ENCODE data around the gene CCDC88C. TPM values are rescaled to one million over a fixed set of nuclear protein-coding genes. Genes with fewer than 3 reads are reported as not detected.

The CCDC88C gene
- total RNA-seq, 2 experiments from 2014 or later = 269 to 287 TPM

DNA sequence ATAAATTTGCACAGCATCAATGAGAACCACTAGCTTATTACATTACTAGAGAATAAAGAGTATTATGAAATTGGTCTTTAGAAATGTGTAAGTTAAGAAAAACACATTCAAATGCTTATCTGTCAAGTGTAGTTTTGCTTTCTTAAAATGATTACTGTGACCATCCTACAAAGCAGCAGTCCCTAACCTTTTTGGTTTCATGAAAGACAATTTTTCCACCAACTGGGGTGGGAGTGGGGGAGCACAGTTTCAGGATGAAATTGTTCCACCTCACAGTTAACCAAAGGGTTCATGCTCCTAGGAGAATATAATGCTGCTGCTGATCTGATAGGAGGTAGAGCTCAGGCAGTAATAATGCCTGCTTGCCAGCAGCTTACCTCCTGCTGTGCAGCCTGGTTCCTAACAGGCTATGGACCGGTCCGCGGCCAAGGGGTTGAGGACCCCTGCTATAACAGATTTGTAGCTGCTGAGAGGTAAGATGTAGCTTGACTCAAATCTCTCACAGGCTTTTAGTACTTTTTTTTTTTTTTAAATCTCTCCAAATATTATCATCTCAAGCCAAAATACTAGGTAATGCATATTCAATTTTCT lies 47.1 kb upstream of the CCDC88C start:
- TF ChIP-seq, protein P1, sequence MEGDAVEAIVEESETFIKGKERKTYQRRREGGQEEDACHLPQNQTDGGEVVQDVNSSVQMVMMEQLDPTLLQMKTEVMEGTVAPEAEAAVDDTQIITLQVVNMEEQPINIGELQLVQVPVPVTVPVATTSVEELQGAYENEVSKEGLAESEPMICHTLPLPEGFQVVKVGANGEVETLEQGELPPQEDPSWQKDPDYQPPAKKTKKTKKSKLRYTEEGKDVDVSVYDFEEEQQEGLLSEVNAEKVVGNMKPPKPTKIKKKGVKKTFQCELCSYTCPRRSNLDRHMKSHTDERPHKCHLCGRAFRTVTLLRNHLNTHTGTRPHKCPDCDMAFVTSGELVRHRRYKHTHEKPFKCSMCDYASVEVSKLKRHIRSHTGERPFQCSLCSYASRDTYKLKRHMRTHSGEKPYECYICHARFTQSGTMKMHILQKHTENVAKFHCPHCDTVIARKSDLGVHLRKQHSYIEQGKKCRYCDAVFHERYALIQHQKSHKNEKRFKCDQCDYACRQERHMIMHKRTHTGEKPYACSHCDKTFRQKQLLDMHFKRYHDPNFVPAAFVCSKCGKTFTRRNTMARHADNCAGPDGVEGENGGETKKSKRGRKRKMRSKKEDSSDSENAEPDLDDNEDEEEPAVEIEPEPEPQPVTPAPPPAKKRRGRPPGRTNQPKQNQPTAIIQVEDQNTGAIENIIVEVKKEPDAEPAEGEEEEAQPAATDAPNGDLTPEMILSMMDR (IDR thresholded peaks at IDR 0.05) = no peak
- Histone ChIP-seq H3K4me3 (ENCODE audit: low read length) (no peak overlapping the region), H3K4me1 (ENCODE audit: insufficient read depth, low read length) (no peaks in the 10 kb centered on the region), H3K27me3 (ENCODE audit: control insufficient read depth in 1 of 2, insufficient read depth in 2 of 2, low read length in 2 of 2) (no peaks in the 10 kb centered on the region), H3K27ac (ENCODE audit: low read depth in 1 of 2, low read length in 2 of 2) (no peak overlapping the region), H3K36me3 (ENCODE audit: insufficient read depth, low read length) (peaks cover 87% of the 10 kb centered on the region), H3K9me3 (ENCODE audit: control insufficient read depth in 1 of 2, insufficient read depth in 1 of 2, low read length in 2 of 2) (no peaks in the 10 kb centered on the region)
- no peak overlapping the region for H3K4me3 Mint-ChIP-seq
- no peaks in the 10 kb centered on the region for H3K27me3 Mint-ChIP-seq
- intact Hi-C loops (cut with DNase I, micrococcal nuclease) = no loop called here
- ChIA-PET CTCF (interaction anchor here (0.6 kb wide), 1 partner anchor 110 kb away, joined by 3 read pairs; no protein-coding TSS in a partner anchor), POLR2A (no interaction called here)
- peaks cover 14% of the 10 kb centered on the region for H3K4me1 Mint-ChIP-seq (ENCODE audit: low read depth)
- no peak for DNase-seq
- peaks cover 97% of the 10 kb centered on the region for H3K36me3 Mint-ChIP-seq (ENCODE audit: low read depth)
- no peak for ATAC-seq (ENCODE audit: poor library complexity)
- no peaks in the 10 kb centered on the region for H3K9me3 Mint-ChIP-seq
- peak overlapping the region; percentile 37 for H3K27ac Mint-ChIP-seq

DNA sequence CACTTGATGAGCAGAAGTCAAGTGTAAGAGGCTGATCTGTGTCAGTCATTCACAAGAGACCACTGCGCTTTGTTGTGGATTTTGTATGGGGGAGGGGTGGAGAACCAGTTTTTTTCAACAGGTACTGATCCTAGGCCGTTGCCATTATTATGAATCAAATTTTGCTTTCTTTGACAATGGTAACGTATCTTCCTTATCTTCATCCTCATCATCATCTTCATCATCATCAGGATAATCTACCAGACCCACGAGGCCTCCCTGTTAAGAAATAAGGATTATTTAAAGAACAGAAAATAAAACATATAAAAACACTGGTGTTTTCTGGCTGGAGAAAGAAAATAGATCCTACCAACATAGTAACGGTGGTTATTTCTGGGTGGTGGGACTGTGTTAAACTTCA lies 41.0 kb upstream of the CCDC88C start:
- Mint-ChIP-seq H3K4me1 (ENCODE audit: low read depth) (peaks cover 25% of the 10 kb centered on the region), H3K36me3 (ENCODE audit: low read depth) (peaks cover 83% of the 10 kb centered on the region), H3K27ac (peak overlapping the region; percentile 42), H3K9me3 (no peaks in the 10 kb centered on the region), H3K27me3 (no peaks in the 10 kb centered on the region), H3K4me3 (no peak overlapping the region)
- H3K4me3 ChIP-seq (ENCODE audit: low read length) = no peak overlapping the region
- intact Hi-C loops (cut with DNase I, micrococcal nuclease) = no loop called here
- no peaks in the 10 kb centered on the region for H3K9me3 ChIP-seq (ENCODE audit: control insufficient read depth in 1 of 2, insufficient read depth in 1 of 2, low read length in 2 of 2)
- DNase-seq = no peak
- no peak overlapping the region for H3K27ac ChIP-seq (ENCODE audit: low read depth in 1 of 2, low read length in 2 of 2)
- H3K36me3 ChIP-seq (ENCODE audit: insufficient read depth, low read length) = peaks cover 71% of the 10 kb centered on the region
- POLR2A ChIA-PET = no interaction called here
- CTCF ChIA-PET = no interaction called here
- ATAC-seq (ENCODE audit: poor library complexity) = no peak
- H3K4me1 ChIP-seq (ENCODE audit: insufficient read depth, low read length) = peaks cover 11% of the 10 kb centered on the region
- TF ChIP-seq, protein P1 (IDR thresholded peaks at IDR 0.05) = no peak
- no peaks in the 10 kb centered on the region for H3K27me3 ChIP-seq (ENCODE audit: control insufficient read depth in 1 of 2, insufficient read depth in 2 of 2, low read length in 2 of 2)

DNA sequence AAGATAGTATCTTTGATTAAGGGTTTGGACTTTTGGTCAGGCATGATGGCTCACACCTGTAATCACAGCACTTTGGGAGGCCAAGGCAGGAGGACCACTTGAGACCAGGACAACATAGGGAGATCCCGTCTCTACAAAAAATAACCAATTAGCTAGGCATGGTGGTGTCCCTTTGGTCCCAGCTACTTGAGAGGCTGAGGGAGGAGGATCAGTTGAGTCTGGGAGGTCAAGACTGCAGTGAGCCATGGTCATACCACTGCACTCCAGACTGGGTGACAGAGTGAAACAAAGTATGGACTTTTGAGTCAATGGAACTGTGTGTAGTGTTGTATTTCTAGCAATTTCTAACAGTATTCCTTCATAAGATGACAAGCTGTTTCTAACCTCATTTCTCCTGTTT lies 38.7 kb upstream of the CCDC88C start:
- CTCF ChIA-PET = no interaction called here
- DNase-seq = no peak
- peaks cover 50% of the 10 kb centered on the region for H3K36me3 ChIP-seq (ENCODE audit: insufficient read depth, low read length)

More for the DNA sequence above, 38.7 kb upstream of the CCDC88C start:
- ATAC-seq (ENCODE audit: poor library complexity) = no peak
- POLR2A ChIA-PET = no interaction called here
- Histone ChIP-seq H3K27ac (ENCODE audit: low read depth in 1 of 2, low read length in 2 of 2) (no peak overlapping the region), H3K27me3 (ENCODE audit: control insufficient read depth in 1 of 2, insufficient read depth in 2 of 2, low read length in 2 of 2) (no peaks in the 10 kb centered on the region), H3K9me3 (ENCODE audit: control insufficient read depth in 1 of 2, insufficient read depth in 1 of 2, low read length in 2 of 2) (no peaks in the 10 kb centered on the region), H3K4me1 (ENCODE audit: insufficient read depth, low read length) (peaks cover 12% of the 10 kb centered on the region), H3K4me3 (ENCODE audit: low read length) (no peak overlapping the region)
- H3K9me3 Mint-ChIP-seq = no peaks in the 10 kb centered on the region
- TF ChIP-seq, protein P1 (IDR thresholded peaks at IDR 0.05) = no peak
- intact Hi-C loops (cut with DNase I, micrococcal nuclease) = no loop called here
- no peaks in the 10 kb centered on the region for H3K27me3 Mint-ChIP-seq
- H3K36me3 Mint-ChIP-seq (ENCODE audit: low read depth) = peaks cover 61% of the 10 kb centered on the region
- no peak overlapping the region for H3K4me3 Mint-ChIP-seq
- peak overlapping the region; percentile 57 for H3K27ac Mint-ChIP-seq
- peaks cover 27% of the 10 kb centered on the region for H3K4me1 Mint-ChIP-seq (ENCODE audit: low read depth)
